Heart right ventricle (tissue), 16 donors: Measurements from ENCODE around the gene GRM7. TPM values are rescaled to one million over a fixed set of nuclear protein-coding genes. Genes with fewer than 3 reads are reported as not detected.

ENCODE experiments used
- ATAC-seq, 8 donors: fragments of 200-7000 bp; cut with Tn5 transposase; one replicate each; pipeline ENCODE4 v1.9.1; 2020; ENCODE audit warnings: mild to moderate bottlenecking in 8 of 8, moderate library complexity in 8 of 8, moderate number of reproducible peaks in 1 of 8
- DNase-seq, 2 donors: peaks; one replicate each; pipeline ENCODE4 v3.0.0-alpha.2; 2020
- H3K27ac ChIP-seq, 10 donors: fragments of 200-600 bp; sonication (generic) in 2 of 10; one replicate each; pipeline versions ENCODE4 v1.5.0 to v1.8.0; 2020 to 2022; ENCODE audit warnings: mild to moderate bottlenecking in 3 of 10
- H3K27me3 ChIP-seq, 7 donors: fragments of 200-600 bp; one replicate each; pipeline ENCODE4 v1.8.0; 2021 to 2022; ENCODE audit warnings: mild to moderate bottlenecking in 2 of 7
- H3K36me3 ChIP-seq, 9 donors: fragments of 200-600 bp; sonication (generic) in 1 of 9; one replicate each; pipeline versions ENCODE4 v1.5.0 to v1.8.0; 2020 to 2022; ENCODE audit warnings: mild to moderate bottlenecking in 2 of 9
- H3K4me1 ChIP-seq, 9 donors: fragments of 200-600 bp; sonication (generic) in 1 of 9; one replicate each; pipeline versions ENCODE4 v1.5.0 to v1.8.0; 2020 to 2022; ENCODE audit warnings: mild to moderate bottlenecking in 4 of 9
- H3K4me3 ChIP-seq, 10 donors: fragments of 200-600 bp; sonication (generic) in 2 of 10; one replicate each; pipeline versions ENCODE4 v1.5.0 to v1.8.0; 2020 to 2022; ENCODE audit warnings: mild to moderate bottlenecking in 7 of 10, moderate library complexity in 2 of 10
- H3K9me3 ChIP-seq, 11 donors: fragments of 200-600 bp in 10 of 11; sonication (generic) in 2 of 11; one replicate each; pipeline versions ENCODE4 v1.5.0 to v1.8.0; 2013 to 2022; ENCODE audit warnings: mild to moderate bottlenecking in 2 of 11, control low read depth in 1 of 11, moderate library complexity in 1 of 11
- WGBS, 2 donors: extraction: QIAGEN DNeasy Blood & Tissue Kit; methylation state at CpG; one replicate each; pipeline ENCODE4 v1.1.7; 2013; ENCODE audit warnings: inconsistent platforms in 1 of 2; 5-methylcytosine and 5-hydroxymethylcytosine counted together
- intact Hi-C, 10 donors: fragments of 100-400 bp; cut with DNase I; formaldehyde crosslinking; loops; one replicate each; pipeline versions ENCODE4 v1.11.1 to v1.14.2; 2022
- polyA plus RNA-seq, 2 donors: library from polyadenylated mRNA; stranded (reverse); fragments of 200-250 nt; gene quantifications; one replicate each; pipeline ENCODE4 v1.2.3, GENCODE V29; 2013
- total RNA-seq, 10 donors: library from RNA; stranded (reverse); fragmentation: NEBNext Ultra II Directional in 3 of 10; extraction: Animal tissue kit (Norgen Biotek cat#: 25700) in 3 of 10; gene quantifications; one replicate each; pipeline versions ENCODE4 v1.2.1 to v1.2.4, GENCODE V29; 2021 to 2023
- TF ChIP-seq, protein P1 (sequence below), 9 donors: fragments of 200-600 bp; sonication (generic) in 2 of 9; IDR thresholded peaks; one replicate each; pipeline versions ENCODE4 v1.5.0 to v1.8.0; 2021 to 2022; ENCODE audit warnings: antibody characterized with exemption in 9 of 9, mild to moderate bottlenecking in 5 of 9, moderate library complexity in 1 of 9
- donor health status: Arrhythmogenic right ventricular cardiomyopathy.
- donor health status: ischemic (EF 13 %, LVEDD 7.1; RV severe dilation, severe dysfunction).
- donor health status: healthy with polysubstance abuse.
- donor health status: DM: no; HTN: yes; CAD: no.
- donor health status: DM: no; HTN: no; CAD: no.
- donor health status: ischemic (EF 25% LVEDD 6.9; RV normal size, moderate dysfunction).
- donor health status: ischemic (EF 25% LVEDD 5.7; RV mildly dilated, moderate dysfunction).
- donor health status: healthy.
- donor health status: DM: yes; HTN: yes; CAD: no.
- donor health status: Ischemic cardiomyopathy.
- donor health status: ischemic (EF 35%, LVEDD 5.7; RV mildly dilated, moderate dysfunction).
- donor health status: nonischemic (EF 11% LVEDD 7.7; RV severe dilation, severe dysfunction).
- donor health status: DM: yes; HTN: yes; CAD: no.
- donor health status: PGD.
- donor health status: ischemic (EF 29% LVEDD 5.4; RV normal size, mild dysfunction).
- donor health status: nonischemic (EF 23%, LVEDD 6.1; RV moderate dilation, normal function).

Gene GRM7
- total and polyA plus RNA-seq, 12 donors, result not detected

DNA sequence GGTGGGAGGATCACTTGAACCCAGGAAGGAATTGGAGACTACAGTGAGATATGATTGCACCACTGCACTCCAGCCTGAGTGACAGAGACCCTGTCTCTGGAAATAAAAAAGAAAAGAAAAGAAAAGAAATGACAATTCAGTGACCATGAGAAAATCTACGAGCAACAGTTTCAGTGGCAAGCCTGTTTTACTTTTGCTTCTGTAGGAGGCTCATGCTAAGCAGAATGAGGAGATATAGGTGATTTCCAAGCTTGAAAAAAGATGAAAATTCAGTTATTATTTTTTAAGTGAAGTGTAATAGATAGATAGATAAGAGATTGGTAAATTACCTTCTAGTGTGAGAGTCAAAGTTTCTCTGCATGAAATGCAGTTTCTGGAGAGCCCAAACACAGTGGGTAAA lies 651.1 kb downstream of the GRM7 start:
- H3K36me3 ChIP-seq, result no peaks in the 10 kb centered on the region
- intact Hi-C loops, result no loop called here
- H3K4me1 ChIP-seq, result no peaks in the 10 kb centered on the region
- no peaks in the 10 kb centered on the region for H3K9me3 ChIP-seq
- H3K27me3 ChIP-seq, result no peaks in the 10 kb centered on the region
- DNase-seq, result no peak
- 91 to 92% methylated on average over 1 of the region's 1 CpG for WGBS, 2 donors
- TF ChIP-seq, protein P1, sequence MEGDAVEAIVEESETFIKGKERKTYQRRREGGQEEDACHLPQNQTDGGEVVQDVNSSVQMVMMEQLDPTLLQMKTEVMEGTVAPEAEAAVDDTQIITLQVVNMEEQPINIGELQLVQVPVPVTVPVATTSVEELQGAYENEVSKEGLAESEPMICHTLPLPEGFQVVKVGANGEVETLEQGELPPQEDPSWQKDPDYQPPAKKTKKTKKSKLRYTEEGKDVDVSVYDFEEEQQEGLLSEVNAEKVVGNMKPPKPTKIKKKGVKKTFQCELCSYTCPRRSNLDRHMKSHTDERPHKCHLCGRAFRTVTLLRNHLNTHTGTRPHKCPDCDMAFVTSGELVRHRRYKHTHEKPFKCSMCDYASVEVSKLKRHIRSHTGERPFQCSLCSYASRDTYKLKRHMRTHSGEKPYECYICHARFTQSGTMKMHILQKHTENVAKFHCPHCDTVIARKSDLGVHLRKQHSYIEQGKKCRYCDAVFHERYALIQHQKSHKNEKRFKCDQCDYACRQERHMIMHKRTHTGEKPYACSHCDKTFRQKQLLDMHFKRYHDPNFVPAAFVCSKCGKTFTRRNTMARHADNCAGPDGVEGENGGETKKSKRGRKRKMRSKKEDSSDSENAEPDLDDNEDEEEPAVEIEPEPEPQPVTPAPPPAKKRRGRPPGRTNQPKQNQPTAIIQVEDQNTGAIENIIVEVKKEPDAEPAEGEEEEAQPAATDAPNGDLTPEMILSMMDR (IDR thresholded peaks at IDR 0.05), result no peak
- H3K27ac ChIP-seq, result no peak overlapping the region
- ATAC-seq, result no peak
- no peak overlapping the region for H3K4me3 ChIP-seq

DNA sequence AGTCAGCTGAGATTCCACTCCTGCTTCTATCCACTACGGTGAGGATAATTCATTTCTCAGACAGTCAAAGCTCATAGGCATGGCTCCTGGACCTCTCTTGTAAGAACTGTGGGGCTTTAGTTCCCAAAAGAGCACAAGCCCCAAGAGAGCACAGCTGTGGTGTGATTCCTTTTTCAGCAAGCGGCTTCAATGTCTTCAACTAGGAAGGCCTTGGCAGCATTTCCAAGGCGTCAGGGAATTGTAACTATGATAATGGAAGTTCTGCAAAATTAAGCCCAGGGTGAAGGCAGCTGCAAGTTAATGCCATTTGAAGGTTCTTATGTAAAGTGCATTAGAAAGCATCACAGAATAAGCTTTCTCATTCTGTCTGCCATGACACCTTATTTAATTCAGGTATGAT lies 657.1 kb downstream of the GRM7 start:
- DNase-seq (no peak), ATAC-seq (peak in 1 of 8 donors; percentile 37)
- TF ChIP-seq, protein P1 (IDR thresholded peaks at IDR 0.05), result no peak
- Histone ChIP-seq H3K4me1 (peaks cover 0 to 14% (median 10%) of the 10 kb centered on the region in 9 donors), H3K36me3 (no peaks in the 10 kb centered on the region), H3K9me3 (peaks cover 0 to 2% (median 0%) of the 10 kb centered on the region in 11 donors), H3K4me3 (no peak overlapping the region), H3K27ac (no peak overlapping the region), H3K27me3 (no peaks in the 10 kb centered on the region)
- intact Hi-C loops, result no loop called here
- WGBS, 2 donors, result 19 to 33% methylated on average over 3 of the region's 3 CpGs

DNA sequence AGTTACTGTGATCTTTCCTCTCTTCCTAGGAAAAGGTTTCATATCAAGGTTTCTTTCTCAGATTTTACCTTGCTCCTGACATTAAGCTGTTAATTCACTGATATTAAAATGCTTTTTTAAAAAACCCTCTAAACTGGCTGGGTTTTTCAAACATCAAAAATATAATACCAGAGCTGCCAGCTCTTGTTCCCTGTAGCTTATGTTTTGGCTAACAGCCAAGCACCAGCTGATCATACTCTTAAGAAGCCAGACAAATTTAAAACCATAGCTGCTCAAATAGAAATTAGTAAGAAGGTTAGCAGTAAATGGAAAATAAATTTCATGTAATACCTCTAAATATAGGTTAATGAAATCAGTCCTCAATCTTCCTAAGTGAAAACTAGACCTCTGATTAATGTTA lies 657.5 kb downstream of the GRM7 start:
- H3K36me3 ChIP-seq, result no peaks in the 10 kb centered on the region
- H3K27ac ChIP-seq, result no peak overlapping the region
- no peaks in the 10 kb centered on the region for H3K27me3 ChIP-seq
- peak in 1 of 2 donors; percentile 11 for DNase-seq
- H3K4me3 ChIP-seq, result no peak overlapping the region
- intact Hi-C loops, result no loop called here
- H3K9me3 ChIP-seq, result peaks cover 0 to 7% (median 0%) of the 10 kb centered on the region in 11 donors
- peaks cover 0 to 14% (median 10%) of the 10 kb centered on the region in 9 donors for H3K4me1 ChIP-seq
- no peak for ATAC-seq
- TF ChIP-seq, protein P1 (IDR thresholded peaks at IDR 0.05), result no peak

DNA sequence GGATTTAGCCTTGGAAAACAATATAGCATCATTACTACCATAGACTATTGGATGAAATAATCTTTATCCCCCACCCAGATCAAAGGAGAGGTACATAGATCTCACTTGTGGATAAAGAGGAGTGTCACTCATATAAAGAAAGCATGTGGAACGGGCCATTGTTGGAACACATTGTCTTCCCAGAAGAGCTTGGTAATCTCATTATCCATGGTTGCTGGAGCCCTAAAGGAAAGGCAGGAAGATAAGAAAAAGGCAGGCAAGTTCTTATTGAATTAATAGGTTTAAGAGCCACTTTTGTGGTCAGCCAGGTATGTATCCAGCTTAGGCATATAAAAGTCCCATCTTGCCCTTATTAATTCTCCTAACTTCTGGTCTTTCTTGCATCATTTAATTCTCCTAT lies 659.1 kb downstream of the GRM7 start:
- Histone ChIP-seq H3K27me3 (no peaks in the 10 kb centered on the region), H3K9me3 (peaks cover 0 to 12% (median 0%) of the 10 kb centered on the region in 11 donors), H3K27ac (no peak overlapping the region), H3K36me3 (no peaks in the 10 kb centered on the region), H3K4me1 (peaks cover 0 to 14% (median 10%) of the 10 kb centered on the region in 9 donors), H3K4me3 (no peak overlapping the region)
- DNase-seq, result no peak
- intact Hi-C loops, result no loop called here
- no peak for ATAC-seq
- 68 to 72% methylated on average over 1 of the region's 1 CpG for WGBS, 2 donors
- TF ChIP-seq, protein P1 (IDR thresholded peaks at IDR 0.05), result no peak
